Embryonic facial prominence (tissue), 1 donor: ENCODE measurements around the gene ITPRIP.

ENCODE experiments used
- DNase-seq: peaks from one replicate; pipeline ENCODE4 v3.0.0-alpha.2; 2016; ENCODE audit errors: extremely low spot score

The ITPRIP gene, protein sequence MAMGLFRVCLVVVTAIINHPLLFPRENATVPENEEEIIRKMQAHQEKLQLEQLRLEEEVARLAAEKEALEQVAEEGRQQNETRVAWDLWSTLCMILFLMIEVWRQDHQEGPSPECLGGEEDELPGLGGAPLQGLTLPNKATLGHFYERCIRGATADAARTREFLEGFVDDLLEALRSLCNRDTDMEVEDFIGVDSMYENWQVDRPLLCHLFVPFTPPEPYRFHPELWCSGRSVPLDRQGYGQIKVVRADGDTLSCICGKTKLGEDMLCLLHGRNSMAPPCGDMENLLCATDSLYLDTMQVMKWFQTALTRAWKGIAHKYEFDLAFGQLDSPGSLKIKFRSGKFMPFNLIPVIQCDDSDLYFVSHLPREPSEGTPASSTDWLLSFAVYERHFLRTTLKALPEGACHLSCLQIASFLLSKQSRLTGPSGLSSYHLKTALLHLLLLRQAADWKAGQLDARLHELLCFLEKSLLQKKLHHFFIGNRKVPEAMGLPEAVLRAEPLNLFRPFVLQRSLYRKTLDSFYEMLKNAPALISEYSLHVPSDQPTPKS

DNA sequence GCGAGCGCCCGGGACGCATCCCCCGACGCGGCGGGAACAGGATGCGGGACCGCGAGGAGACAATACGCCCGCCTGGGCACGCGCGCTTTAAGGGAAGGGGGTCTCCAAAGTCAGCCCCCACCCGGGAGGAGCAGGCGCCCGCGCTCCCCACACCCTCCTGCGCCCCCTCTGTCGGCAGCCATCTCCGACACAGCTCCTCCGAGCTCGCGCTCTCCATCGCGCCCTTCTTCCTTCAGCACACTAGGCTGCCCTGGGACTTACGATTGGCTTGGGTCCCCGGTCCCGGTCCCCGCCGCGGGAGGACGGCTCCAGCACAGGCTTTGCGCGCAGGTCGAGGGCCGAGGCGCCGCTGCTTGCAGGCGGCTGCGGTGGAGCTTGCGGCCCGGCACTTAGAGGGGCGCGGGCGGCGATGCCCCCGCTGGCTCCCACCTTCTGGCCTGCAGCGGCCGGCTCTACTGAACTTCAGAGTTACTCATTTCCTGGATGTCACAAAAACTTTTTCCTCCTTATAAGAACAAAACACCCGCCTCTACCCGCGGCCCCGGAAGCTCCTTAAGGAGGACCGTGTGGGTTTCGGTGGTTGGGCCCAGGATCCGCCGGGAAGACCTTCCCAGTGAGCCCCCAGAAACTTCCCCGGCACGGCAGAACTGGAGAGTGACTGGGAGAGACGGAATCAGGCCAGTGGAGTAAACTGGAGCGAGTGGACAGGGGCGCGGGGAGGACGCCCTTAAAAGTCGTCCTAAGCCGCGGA is at the start of gene ITPRIP:
TSS of gene ITPRIP (minus strand) at position 481 of the 751 bp plus-strand sequence. CDS start 22,414 bp downstream, outside the sequence.
- DNase-seq, result peak; percentile 68

DNA sequence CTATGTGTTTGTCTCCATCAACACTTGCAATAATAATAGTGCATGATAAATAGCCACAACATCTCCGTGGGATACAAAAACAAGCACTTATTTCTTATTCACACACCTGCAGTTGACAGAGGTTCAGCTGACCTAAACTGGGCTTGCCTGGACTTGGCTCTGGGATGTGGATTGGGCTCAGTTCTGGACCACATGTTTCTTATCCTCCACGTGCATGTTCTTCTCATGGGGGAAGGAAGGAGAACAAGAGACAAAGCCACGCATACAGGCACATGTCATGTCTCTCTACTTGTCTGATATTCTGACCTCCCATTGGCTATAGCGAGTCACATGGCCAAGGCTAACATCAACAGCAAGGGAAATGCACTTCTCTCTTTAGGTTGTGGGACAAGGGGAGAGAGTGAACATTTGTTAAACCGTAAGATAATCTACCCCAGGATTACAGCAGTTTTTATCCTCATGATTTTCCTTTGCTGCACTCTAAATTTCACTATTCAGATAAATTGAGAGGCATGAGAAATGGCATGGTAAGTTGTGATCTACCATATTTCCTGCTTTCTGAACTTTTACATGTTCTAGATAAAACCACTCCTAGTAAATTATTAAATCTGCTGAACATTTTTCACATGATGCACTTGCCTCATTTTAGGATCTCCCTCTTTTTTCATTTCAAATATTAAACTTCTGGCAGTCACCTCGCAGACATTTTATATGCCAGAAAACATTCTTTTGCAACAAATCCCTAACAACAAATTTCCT is 49.0 kb upstream of the ITPRIP start:
- no peak for DNase-seq

DNA sequence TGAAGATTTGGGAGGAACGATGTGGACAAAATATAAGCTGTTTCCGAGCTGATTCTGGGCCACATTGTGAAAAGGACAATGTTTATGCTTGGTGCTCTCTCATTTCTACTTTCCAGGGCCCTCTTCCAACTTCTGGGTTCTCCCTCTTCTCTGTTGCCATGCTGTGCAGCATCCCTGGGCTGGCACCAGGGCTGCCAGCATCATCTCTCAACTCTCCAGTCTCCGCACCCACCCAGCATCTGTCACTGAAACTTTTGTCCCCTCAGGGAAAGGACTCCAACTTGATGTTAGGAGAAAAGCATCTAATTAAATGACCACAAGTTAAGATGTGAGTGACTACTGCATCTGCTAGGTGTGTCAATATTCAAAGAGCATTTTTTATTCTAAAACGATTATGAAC is 42.1 kb upstream of the ITPRIP start:
- DNase-seq, result no peak

DNA sequence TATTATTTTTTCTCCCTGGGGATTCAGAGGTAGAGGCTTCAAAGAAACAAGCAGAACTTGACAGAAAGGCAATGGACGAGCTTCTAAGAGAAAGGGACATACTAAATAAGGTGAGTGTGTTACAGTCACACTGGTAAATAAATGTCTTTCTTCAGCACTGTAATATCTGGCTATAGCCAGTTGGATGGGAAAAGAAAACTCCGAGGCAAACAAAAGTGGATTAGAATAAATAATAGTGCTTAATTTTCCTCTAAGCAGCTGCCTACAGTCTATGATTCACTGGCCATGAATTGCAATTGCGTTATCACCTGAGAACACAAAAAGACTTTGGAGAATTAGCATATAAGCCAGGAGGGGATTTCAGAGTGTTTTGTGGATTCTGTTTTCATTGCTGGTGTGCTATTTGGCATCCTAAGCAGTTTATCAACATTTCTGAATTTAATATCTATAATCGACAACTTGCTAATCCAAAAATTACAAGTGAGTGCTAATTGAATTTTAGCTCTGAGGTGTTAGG is 38.6 kb upstream of the ITPRIP start:
- DNase-seq, result no peak

DNA sequence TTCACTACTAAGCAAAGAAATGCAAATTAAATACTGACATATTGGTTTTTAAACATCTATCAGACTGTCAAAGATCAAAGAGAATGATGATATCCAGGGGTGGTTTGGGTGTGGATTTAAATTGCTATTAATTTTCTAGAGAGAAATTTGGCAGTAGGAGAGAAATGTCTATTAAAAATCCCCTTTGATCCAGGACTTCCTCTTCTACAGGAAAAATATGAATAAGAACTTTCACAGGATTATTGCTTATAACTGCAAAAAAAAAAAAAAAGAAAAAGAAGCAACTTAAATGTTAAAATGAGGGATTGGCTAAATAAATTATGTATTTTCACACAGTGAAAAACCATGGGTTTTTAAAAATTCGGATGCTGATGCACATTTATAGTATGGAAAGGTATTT is 36.3 kb upstream of the ITPRIP start:
- DNase-seq, result no peak

DNA sequence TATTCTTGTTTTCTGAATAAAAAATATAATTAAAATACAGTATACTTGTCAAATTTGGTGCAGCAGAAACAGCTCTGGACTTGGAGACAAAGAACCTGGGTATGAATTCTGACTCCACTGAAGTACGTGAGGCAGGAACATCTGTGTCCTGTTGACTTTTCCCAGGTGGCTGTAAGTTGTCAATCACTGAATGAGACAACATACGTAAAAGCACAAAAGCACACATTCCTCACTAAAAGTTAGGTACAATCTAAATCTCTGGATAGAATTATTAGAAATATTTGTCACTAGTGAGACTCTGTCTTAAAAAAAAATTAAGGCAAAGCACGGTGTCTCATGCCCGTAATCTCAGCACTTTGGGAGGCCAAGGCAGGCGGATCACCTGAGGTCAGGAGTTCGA is 33.5 kb upstream of the ITPRIP start:
- no peak for DNase-seq

DNA sequence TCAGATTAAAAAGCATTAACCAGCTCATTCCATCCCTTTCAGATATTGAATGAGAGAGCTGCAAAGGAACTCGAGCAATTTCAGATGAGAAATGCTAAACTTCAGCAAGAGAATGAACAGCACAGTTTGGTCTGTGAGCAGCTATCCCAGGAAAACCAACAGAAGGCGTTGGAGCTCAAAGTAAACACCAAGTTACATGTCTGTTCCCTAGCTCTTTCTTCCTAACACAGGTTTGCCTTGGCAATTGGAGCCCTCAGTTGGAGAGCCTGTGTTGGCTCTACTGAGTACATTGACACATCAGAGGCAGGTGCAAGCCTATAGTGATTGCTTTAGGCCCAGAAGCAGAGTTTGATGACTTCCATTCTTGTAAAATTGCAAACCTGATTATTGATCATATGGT is 30.1 kb upstream of the ITPRIP start:
- DNase-seq, result no peak

DNA sequence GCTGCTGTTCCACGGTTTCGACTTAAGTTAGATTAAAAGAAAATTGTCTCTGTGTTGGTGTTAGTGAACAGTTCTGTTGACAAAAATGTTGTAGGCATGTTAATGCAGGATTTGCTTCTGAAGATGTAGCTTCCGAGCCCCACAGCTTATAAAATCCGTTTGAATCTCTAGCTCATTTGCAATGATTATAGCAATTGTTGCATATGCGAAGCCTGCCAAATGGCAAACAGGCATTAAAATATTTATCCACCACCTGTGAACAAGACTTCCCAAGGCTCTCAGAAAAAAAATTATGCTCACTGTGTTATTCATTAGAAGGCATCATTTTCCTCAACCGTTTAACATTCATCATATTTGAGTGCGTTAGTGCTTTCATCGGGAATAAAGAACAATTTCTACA is 29.6 kb upstream of the ITPRIP start:
- DNase-seq, result no peak

DNA sequence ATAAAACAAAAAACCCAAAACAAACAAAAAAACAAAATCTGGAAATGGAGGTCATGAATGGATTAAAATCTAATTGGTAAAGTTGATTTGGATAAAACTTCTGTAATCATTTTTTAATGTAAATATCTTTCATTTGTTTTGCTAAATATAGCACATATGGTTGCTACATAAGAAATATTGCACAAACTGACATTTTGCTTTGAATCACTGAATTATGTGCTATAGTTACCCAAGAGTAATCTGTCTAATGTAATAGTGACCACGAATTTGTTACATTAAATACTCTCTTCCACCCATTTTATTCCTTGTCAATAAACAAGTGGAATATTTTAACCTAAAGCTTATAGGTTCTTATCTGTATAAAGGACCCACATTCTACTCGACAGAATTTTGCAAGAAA is 21.5 kb upstream of the ITPRIP start:
- DNase-seq, result no peak

DNA sequence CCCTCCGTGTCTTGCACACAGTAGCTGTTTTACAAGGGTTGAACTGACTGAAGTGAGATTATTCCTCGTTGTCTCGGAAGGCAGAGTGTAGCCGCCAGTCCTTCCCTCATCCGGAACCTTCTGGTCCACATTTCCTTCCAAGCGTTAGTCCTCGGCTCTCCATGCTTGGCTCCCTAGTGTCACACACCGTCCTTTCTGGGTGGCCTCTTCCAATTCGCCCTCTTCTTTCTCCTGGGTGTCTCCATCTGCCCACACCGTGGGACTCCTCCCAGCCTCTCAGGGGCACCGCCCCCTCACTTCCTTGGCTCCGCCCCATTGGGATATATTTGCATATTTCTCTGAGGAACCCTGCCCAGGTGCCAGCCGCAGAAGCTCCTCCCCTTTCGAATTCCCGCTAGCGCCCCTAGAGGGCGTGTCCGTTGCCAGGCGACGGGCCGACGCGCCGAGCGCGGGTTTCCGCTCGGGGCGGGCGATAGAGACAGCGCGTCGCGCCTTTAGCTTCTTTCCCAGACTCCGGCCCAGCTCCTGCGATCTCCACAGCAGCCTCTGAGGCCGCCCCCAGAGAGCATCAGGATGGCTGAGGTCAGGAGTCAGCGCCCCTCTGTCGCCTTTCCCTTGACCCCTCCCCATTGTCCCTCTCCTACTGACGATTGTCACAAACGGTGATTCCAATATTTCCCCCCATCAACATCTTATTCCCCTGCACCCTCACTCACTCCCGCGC is 15.2 kb upstream of the ITPRIP start, which contains the start of gene CFAP58:
TSS of gene CFAP58 (plus strand) at position 509 of the 724 bp plus-strand sequence. CDS start at position 574, 65 bp downstream.
- peak; percentile 66 for DNase-seq

DNA sequence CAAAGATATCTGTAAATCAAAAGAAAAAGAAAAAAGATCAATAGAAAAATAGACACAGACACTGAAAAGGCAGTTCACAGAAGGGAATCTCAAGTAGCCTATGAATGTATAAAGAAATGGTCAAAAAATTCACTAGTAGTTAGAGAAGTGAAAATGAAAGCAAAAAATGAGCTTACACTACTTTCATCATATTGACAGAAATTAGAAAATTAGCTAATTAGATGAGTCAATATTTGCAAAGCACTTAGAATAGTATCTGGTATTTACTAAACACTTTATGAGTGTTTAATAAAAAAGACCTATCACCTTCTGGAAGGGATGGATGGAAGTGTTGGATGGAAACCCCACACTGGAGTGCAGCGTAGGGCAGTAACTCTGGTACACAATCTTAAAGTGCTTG is 13.7 kb upstream of the ITPRIP start:
- no peak for DNase-seq

DNA sequence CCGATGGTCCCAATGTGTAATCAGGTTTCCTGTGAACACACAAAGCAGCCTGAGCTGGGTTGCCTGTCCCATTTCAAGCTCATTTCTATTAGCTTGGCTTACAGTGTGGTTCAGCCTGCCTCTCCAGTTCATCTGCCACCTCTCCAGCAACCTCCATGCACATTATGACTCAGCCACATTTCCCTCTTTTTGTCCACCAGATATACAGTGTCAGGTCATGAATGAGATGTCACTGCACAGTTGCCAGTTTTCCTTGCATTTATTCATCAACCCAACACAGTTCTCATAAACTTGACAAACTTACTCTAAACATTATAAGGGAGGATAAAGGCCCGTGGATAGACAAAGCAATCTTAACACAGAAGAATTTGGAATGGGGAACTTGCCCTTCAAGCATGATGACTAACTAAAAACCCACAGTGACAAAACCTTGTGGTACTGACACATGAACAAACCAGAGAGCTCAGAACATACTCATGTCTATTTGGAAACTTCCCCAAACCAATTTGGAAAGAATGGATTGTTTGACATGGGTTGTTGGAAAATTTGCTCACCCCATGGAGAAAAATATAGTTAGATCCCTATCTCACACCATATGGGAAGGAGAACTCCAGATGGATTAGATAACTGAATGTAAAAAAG is 12.9 kb upstream of the ITPRIP start:
- DNase-seq, result no peak

DNA sequence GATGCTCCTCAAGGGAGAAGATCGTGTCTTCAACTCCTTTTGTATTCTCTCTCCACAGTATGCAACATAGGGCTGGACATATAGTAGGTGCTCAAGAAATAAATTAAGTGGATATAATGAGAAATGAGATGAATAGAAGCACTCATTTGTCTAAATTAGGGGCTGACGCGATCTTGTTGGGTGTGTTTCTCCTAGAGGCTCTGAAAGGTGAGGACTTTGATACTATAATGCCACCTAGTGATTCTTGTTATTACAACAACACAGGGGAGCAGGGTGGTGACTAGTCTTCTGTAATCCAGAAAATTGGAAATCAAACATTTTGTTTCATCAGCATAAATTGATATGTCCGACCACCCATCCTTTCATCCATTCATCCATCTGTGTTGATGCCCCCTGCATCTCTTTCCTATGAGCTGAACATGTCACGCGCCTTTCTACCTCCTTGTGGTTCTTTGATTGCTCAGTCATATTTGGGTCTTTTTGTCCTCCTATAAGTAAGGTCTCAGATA is 11.9 kb upstream of the ITPRIP start:
- DNase-seq, result no peak

DNA sequence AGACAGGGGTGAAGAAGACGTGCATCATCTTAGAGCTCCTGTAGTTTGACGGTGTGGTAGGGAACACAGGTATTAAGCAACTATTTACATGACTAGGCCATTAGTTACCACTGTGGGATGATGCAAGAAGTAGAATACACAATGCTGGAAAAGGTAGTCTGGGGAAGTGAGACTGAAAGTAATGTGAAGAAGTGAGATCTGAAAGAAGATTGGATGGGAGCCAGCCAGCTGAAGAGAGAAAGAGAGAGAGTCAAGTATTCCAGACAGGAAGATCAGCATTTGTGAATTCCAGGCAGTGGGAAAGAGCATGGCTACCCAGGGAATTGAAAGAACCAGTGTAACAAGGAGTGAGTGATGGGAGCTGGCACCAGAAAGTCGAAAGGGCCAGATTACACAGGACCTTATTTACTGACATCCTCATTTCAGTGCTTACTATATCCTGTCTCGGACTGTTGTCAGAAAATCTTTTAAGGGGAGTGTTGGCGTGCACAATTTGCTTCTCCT is 11.4 kb upstream of the ITPRIP start:
- no peak for DNase-seq

DNA sequence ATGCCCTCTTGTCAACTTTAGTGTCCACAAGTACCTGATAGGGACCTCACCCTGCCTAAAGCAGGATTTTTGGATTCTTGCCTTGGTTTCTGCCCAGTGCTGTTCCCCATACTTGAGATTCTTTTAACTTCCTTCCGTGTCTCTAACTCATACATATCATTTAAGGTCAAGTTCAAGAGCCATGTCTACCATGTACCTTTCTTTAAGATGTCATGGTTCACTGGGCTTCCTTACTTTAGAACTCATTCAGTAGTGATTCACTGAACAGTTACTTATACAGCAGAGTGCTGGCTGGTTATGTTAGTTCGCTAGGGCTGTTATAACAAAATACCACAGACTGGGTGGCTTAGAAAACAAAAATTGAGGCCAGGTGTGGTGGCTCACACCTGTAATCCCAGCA is 10.3 kb upstream of the ITPRIP start:
- no peak for DNase-seq

DNA sequence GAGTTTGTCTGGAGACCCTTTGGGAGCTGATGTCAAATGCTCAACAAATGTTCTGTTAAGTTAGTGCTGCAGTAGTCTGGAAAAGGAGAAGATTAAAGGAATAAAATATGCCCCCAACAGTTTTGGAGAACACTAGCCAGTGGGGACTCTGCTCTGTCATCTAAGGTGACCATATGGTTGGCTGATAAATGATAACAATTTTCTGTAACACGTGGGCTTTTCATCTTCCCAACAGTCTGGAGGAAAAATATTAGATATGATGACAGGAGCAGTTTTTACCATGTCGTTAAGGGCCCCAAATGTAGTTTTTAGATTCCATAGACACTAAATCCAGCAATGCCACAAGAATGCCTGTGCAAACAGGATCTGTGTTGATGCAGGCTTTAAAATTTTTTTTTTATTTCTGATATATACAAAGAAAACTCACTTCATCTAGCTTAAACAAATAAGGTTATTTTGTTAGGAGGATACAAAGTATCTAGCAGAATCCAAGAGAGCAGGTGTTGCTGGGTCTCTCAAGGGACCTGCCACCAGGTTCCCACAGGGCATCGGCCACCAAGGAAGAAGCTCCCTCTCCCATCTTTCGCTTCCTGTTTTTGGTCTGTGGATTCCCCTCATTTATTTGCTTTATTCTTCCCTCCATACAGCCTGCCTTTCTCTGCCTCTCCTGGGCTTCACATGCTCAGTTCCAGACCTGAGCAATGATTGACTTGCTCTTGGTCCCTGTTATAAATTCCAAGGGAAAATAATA is 9.2 kb upstream of the ITPRIP start:
- no peak for DNase-seq

DNA sequence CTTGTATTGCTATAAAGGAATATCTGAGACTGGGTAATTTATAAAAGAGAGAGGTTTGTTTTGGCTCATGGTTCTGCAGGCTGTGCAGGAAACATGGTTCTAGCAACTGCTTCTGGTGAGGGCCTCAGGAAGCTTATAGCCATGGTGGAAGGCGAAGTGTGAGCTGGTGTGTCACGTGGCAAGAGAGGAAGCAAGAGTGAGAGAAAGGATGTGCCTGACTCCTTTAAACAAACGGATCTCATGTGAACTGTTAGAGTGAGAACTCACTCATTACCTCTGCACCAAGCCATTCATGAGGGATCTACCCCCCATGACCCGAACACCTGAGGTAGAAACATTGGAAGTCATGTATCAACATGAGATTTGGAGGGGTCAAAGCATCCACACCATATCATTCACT is 7.7 kb upstream of the ITPRIP start:
- DNase-seq, result no peak

DNA sequence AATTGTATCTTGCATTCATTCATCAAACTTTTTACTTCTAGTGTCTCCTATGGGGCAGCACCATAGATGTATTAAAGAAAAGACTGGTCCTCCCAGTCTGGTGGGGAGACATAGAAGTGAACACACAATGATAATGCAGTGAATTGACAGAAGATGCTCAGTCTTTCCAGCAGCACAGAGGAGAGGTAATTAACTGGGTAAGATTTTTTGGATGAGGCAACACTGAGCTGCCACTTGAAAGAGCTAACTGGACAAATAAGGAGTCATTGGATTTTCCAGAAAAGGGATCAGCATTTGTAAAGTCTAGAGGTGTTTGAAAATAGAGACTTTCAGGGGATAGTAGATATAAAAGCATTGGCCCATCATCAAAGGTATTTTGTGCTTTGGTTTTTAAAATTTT is 7.2 kb upstream of the ITPRIP start:
- DNase-seq, result no peak

DNA sequence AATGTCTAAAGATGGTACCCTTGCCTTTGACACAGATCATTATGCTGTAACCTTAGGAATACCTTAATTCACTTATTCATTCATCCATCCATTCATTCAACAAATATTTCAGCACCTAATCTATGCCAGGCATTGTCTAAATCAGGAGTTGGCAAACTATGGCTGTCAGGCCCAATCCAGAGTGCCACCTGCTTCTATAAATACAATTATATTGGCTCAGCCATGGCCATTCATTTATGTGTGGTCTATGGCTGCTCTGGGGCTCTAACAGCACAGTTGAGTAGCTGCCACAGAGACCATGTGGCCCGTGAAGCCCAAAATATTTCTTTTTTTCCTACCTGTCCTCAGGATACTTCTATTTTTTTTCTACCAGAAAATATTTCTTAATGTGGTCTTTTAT is 6.0 kb upstream of the ITPRIP start:
- DNase-seq, result no peak
